GM12878 (cell line): ENCODE data around the gene LST1. TPM values are rescaled to one million over a fixed set of nuclear protein-coding genes. Genes with fewer than 3 reads are reported as not detected.
A peak's percentile ranks its signal among the peaks of the same experiment; 100 is the strongest.

ENCODE experiments used
- ATAC-seq: fragments of 200-7000 bp; cut with Tn5 transposase; 3 replicates; pipeline ENCODE4 v1.9.1; 2020; ENCODE audit warnings: mild to moderate bottlenecking, moderate library complexity
- BruUV-seq: library from RNA; stranded (reverse); fragments of 400-500 nt; replicated peaks from 2 replicates; lab custom pipeline; 2021; lab: Mats Ljungman, UMichigan
- CTCF ChIA-PET: fragments of 300-600 bp; sonication (Branson Sonifier 250); formaldehyde crosslinking; extraction: SDS; loops from one replicate; lab custom pipeline; 2021; ENCODE audit warnings: inconsistent platforms; lab: Yijun Ruan, JAX
- POLR2A ChIA-PET: fragments of 350-600 bp; formaldehyde crosslinking; extraction: SDS; loops from one replicate; lab custom pipeline; 2021; ENCODE audit warnings: inconsistent platforms; lab: Charles Lee
- RAD21 ChIA-PET: fragments of 300-600 bp; sonication (Branson Sonifier 250); formaldehyde crosslinking; loops from one replicate; lab custom pipeline; 2023; ENCODE audit warnings: antibody characterized with exemption; ENCODE audit not compliant: unreplicated experiment; lab: Charles Lee
- SMC1A ChIA-PET: fragments of 300-600 bp; sonication (Branson Sonifier 250); formaldehyde crosslinking; loops from one replicate; lab custom pipeline; 2023; ENCODE audit not compliant: unreplicated experiment, uncharacterized antibody; lab: Charles Lee
- DNase-seq: peaks from one replicate; pipeline ENCODE4 v3.0.0-alpha.2; 2011; ENCODE audit warnings: low read depth, low spot score
- FAIRE-seq: peaks from 3 replicates; lab custom pipeline; 2011; peaks lifted over from hg19 to GRCh38; lab: Jason Lieb, UNC
- H2AFZ ChIP-seq: 2 replicates; pipeline ENCODE4 v1.6.0; 2011; ENCODE audit warnings: low read depth, low read length, control low read depth; ENCODE audit not compliant: control insufficient read depth
- H3K27ac ChIP-seq: 2 replicates; pipeline ENCODE4 v1.5.1; 2011; ENCODE audit warnings: control low read depth; ENCODE audit not compliant: control insufficient read depth, insufficient read depth
- H3K27me3 ChIP-seq, 2 experiments: replicated peaks in 1 of 2; 2 replicates each; pipeline versions ENCODE4 v1.6.0 to v1.6.1; 2011; ENCODE audit warnings: low read length in 1 of 2; ENCODE audit not compliant: control insufficient read depth in 2 of 2, insufficient read depth in 2 of 2
- H3K36me3 ChIP-seq, 2 experiments: 2 replicates each; pipeline ENCODE4 v1.5.1; 2011; ENCODE audit warnings: low read length in 1 of 2; ENCODE audit not compliant: control insufficient read depth in 2 of 2, insufficient read depth in 2 of 2
- H3K4me1 ChIP-seq: 2 replicates; pipeline ENCODE4 v1.6.1; 2011; ENCODE audit warnings: mild to moderate bottlenecking, low read length, moderate library complexity, mixed read lengths; ENCODE audit not compliant: control insufficient read depth, insufficient read depth
- H3K4me2 ChIP-seq: 2 replicates; pipeline ENCODE4 v1.6.0; 2011; ENCODE audit warnings: control low read depth; ENCODE audit not compliant: control insufficient read depth, insufficient read depth
- H3K4me3 ChIP-seq: fragments of 200-600 bp; sonication (generic); 2 replicates; pipeline ENCODE4 v1.5.1; 2016
- H3K79me2 ChIP-seq: 2 replicates; pipeline ENCODE4 v1.6.0; 2011; ENCODE audit warnings: low read length; ENCODE audit not compliant: control insufficient read depth, insufficient read depth
- H3K9ac ChIP-seq: 2 replicates; pipeline ENCODE4 v1.8.0; 2011; ENCODE audit warnings: low read length, control low read depth, mixed read lengths; ENCODE audit not compliant: control insufficient read depth, insufficient read depth
- H3K9me3 ChIP-seq: replicated peaks from 3 replicates; pipeline ENCODE4 v1.5.1; 2011; ENCODE audit warnings: mild to moderate bottlenecking, low read length; ENCODE audit not compliant: control insufficient read depth, insufficient read depth
- H4K20me1 ChIP-seq: 2 replicates; pipeline ENCODE4 v1.6.0; 2011; ENCODE audit not compliant: control insufficient read depth, insufficient read depth
- KDM1A ChIP-seq: fragments of 200-600 bp; sonication (generic); IDR thresholded peaks from 2 replicates; pipeline ENCODE4 v1.6.1; 2016; ENCODE audit warnings: borderline replicate concordance
- PKNOX1 ChIP-seq: fragments of 450-650 bp; IDR thresholded peaks from 2 replicates; pipeline ENCODE4 v1.6.1; 2016; ENCODE audit warnings: mild to moderate bottlenecking
- POLR2AphosphoS5 ChIP-seq: IDR thresholded peaks from 2 replicates; pipeline ENCODE4 v1.6.1; 2011; ENCODE audit warnings: mild to moderate bottlenecking, low read length, inconsistent platforms
- WGBS: methylation state at CpG from one replicate; pipeline ENCODE4 v1.1.6; 2016; ENCODE audit warnings: low lambda C conversion rate; ENCODE audit not compliant: insufficient replicate concordance, insufficient coverage; ENCODE audit errors: missing lambda C conversion rate; 5-methylcytosine and 5-hydroxymethylcytosine counted together
- in situ Hi-C: fragments of 300-500 bp; cut with MboI; formaldehyde crosslinking; loops from 9 replicates; pipeline ENCODE4 v1.14.3; 2018; ENCODE audit warnings: mixed read lengths
- intact Hi-C: fragments of 100-400 bp; cut with micrococcal nuclease; formaldehyde crosslinking; loops from one replicate; pipeline ENCODE4 v1.14.2; 2022; ENCODE audit not compliant: unreplicated experiment
- polyA plus RNA-seq, 11 experiments: library from polyadenylated mRNA; depleted of rRNA in 4 of 11; unstranded in 6 of 11; stranded (reverse) in 5 of 11; fragments of >200 nt; fragmentation: Nextera tagmentation in 4 of 11; fragmentation: Illumina TruSeq in 1 of 11; extraction: Ambion mirVana in 4 of 11; extraction: Trizol in 1 of 11; gene quantifications; 1 replicate in 1 of 11; 2 replicates in 10 of 11; pipeline versions ENCODE4 v1.2.1 to v1.2.3, GENCODE V29; 2011 to 2016; ENCODE audit warnings: inconsistent platforms in 2 of 11, missing spikeins in 2 of 11, low read depth in 1 of 11
- total RNA-seq, 4 experiments: library from RNA; depleted of rRNA in 3 of 4; stranded (reverse); fragments of >200 nt in 3 of 4; fragmentation: Illumina TruSeq in 1 of 4; extraction: Trizol in 1 of 4; gene quantifications; 2 replicates each; pipeline versions ENCODE4 v1.2.1 to v1.2.3, GENCODE V29; 2013 to 2021

LST1 gene
- total and polyA plus RNA-seq, 10 of the 15 experiments (the other 5 are each of a cell fraction or from before 2014, with no cell fraction given), result 4.1 to 35.5 (median 16.4) TPM

GRCh38 chr6:31538805-31539400 is 47.2 kb upstream of the LST1 start:
- Histone ChIP-seq H3K4me1 (no peaks in the 10 kb centered on the region), H3K9me3 (no peaks in the 10 kb centered on the region), H3K9ac (peak overlapping the region; percentile 99), H3K4me3 (peak overlapping the region; percentile 94; the same call in 1 of the 2 replicates), H2AFZ (no peak overlapping the region), H4K20me1 (peaks cover 12% of the 10 kb centered on the region), H3K79me2 (peaks cover 87% of the 10 kb centered on the region), H3K27me3 (no peaks in the 10 kb centered on the region), H3K27ac (no peak overlapping the region), H3K4me2 (peak overlapping the region; percentile 85), H3K36me3 (peaks cover 32 to 49% of the 10 kb centered on the region in 2 experiments)
- BruUV-seq, result no TSS peak
- in situ Hi-C loops (no loop called here), intact Hi-C loops (no loop called here)
- TF ChIP-seq POLR2AphosphoS5 (peak; percentile 42; the same call in 1 of the 2 replicates), PKNOX1 (peak; percentile 25; the same call in 1 of the 2 replicates), KDM1A (no peak)
- CTCF ChIA-PET, result interaction anchor here (6.6 to 34.8 kb wide), 2 partner anchors 44 to 49 kb away, joined by 100 to 2098 read pairs; partner anchors contain the start of genes LST1, LTB, MICB and NCR3
- SMC1A ChIA-PET, result interaction anchor here (1.2 to 34.7 kb wide), 5 partner anchors 9 to 83 kb away, joined by 3 to 1989 read pairs (median 4); partner anchors contain the start of genes LST1, LTA, LTB and MICB
- ATAC-seq, result no peak
- RAD21 ChIA-PET, result interaction anchor here (1.5 to 16.9 kb wide), 3 partner anchors 12 to 57 kb away, joined by 5 to 668 read pairs (median 72); partner anchors contain the start of genes MICB and NCR3
- no peak for FAIRE-seq
- 76% methylated on average over 6 of the region's 6 CpGs for WGBS
- POLR2A ChIA-PET, result interaction anchor here (0.9 to 4.8 kb wide), 4 partner anchors 11 to 77 kb away, joined by 3 to 56 read pairs (median 4); partner anchors contain the start of gene MICB
- no peak for DNase-seq
